ENCODE measurements around the gene CLDN9.

CLDN9 gene

DNA sequence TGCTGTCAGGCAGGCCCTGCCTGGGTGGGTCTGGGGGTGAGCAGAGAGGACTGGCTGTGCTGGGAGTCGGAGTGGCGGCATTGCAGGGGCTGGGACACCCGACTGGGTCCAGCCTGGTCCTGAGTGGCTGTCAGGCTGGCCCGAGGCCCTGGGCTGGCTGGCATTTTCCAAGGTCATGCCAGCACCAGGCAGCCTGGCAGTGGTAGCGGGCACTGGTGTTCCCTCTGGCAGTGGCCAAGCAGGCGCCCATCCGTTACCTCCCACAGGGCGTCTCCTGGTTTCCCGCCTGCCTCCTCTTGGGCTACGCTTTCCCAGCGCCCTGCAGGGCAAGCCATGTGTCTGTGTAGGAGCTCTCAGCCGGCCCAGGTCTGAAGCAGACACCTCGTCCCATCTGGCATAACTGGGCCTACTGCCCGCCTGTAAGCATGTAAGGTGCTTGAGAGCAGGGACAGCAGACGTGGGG lies 26.8 kb upstream of the CLDN9 start:
- POLR2A ChIA-PET: no interaction called here
- DNase-seq (ENCODE audit: extremely low spot score): no peak
- no peak for TF ChIP-seq CTCF (IDR thresholded peaks at IDR 0.05; ENCODE audit: control extremely low read depth, extremely low read depth, low read depth, missing control alignments)
- CTCF ChIA-PET: interaction anchor here (1.5 to 3.3 kb wide), 2 partner anchors 10 to 59 kb away, joined by 3 to 12 read pairs; no protein-coding TSS in a partner anchor

GRCh38 chr16:2986623-2987188 lies 26.0 kb upstream of the CLDN9 start:
- CTCF ChIA-PET: no interaction called here

DNA sequence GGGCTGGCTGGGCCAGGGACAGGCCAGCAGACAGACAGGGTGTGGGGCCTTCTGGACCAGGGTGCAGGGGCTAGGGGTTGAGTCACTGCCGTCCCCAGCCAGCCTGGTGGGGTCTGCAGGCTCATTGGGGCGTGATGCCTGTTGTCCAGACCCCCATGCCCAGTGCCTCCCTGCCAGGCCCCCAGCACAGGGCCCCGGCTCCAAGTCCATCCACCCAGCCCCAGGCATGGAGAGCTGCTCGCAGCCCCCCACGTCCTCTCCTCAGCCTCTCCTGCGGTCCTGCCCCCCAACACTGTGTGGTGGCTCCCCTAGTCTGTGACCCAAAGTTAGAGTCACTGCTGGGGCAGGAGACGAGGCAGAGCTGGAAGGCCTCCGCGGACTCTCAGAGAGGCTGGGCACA lies 25.4 kb upstream of the CLDN9 start:
- CTCF ChIA-PET: no interaction called here
- POLR2A ChIA-PET: no interaction called here
- no peak for DNase-seq (ENCODE audit: extremely low spot score)
- no peak for TF ChIP-seq CTCF (IDR thresholded peaks at IDR 0.05; ENCODE audit: control extremely low read depth, extremely low read depth, low read depth, missing control alignments)

More at GRCh38 chr16:2986623-2987188, 26.0 kb upstream of the CLDN9 start:
- POLR2A ChIA-PET: no interaction called here
- no peak for DNase-seq (ENCODE audit: extremely low spot score)
- no peak for TF ChIP-seq CTCF (IDR thresholded peaks at IDR 0.05; ENCODE audit: control extremely low read depth, extremely low read depth, low read depth, missing control alignments)

DNA sequence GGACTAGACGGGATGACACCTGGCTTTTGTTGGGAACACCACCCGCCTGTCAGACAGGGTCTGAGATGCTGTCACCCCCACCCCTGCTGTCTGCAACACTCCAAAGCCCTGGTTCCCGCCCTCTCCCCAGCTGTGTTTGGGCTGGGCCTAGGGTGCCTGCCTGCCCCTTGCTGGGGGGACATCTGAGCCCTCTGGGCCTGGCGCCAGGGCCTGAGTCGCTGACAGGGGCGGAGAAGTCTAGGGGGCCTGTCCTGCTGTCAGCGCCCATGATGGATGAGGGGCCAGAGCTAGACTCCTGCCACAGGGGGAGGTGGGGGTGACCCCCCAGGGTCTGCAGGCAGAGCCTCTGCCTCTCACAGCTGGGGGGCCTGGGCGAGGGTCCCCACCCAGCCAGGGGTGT lies 24.9 kb upstream of the CLDN9 start:
- POLR2A ChIA-PET: no interaction called here

DNA sequence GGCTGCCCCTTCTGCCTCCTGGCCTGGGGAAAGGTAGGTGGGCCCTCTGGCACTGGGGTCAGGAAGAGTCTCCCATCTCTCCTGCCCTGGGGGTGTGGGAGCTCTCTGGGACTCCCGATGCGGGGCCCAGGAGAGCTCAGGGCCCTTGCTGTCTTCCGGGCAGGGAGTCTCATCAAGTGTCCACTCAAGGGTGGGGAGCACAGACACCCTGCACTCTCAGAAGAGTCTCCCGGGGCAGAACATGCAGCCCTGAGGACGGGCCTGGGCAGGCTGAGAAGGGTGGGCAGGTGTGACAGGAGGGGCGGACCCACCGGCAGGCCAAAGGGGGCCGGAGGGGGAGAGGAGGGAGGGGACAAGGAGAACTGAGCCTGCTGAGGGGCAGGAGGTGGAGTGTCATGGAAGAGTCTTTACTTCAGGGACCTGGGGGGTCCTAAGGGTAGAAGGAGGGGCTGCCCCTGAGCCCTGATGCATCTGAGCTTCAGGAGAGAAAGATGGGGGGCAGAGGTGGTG lies 24.1 kb upstream of the CLDN9 start:
- DNase-seq (ENCODE audit: extremely low spot score): no peak
- CTCF ChIA-PET: no interaction called here
- POLR2A ChIA-PET: no interaction called here
- no peak for TF ChIP-seq CTCF (IDR thresholded peaks at IDR 0.05; ENCODE audit: control extremely low read depth, extremely low read depth, low read depth, missing control alignments)

More for the DNA sequence above, 24.9 kb upstream of the CLDN9 start:
- DNase-seq (ENCODE audit: extremely low spot score): no peak
- CTCF ChIA-PET: no interaction called here
- TF ChIP-seq CTCF (IDR thresholded peaks at IDR 0.05; ENCODE audit: control extremely low read depth, extremely low read depth, low read depth, missing control alignments): no peak

DNA sequence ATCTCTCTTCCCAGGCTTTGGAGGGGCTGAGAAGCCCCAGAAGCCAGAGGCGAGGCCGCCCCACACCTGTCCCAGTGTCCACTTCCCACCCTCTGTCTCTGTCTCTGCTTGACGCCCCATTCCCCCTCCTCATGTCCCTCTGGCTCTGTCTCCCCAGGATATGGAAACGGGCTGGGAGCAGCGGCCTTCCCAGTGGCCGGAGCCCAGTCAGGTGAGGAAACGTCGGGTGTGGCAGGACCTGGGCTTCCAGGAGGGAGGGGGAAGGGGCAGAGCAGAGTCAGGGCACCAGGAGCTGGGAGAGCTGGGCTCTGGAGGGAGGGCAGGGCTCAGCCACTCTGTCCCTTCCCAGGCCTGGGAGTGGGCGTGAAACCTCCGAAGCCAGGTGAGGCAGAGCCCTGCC lies 21.8 kb upstream of the CLDN9 start:
- ChIA-PET CTCF (interaction anchor here (1.0 kb wide), 1 partner anchor 11 kb away, joined by 3 read pairs; no protein-coding TSS in a partner anchor), POLR2A (no interaction called here)
- DNase-seq (ENCODE audit: extremely low spot score): no peak
- TF ChIP-seq CTCF (IDR thresholded peaks at IDR 0.05; ENCODE audit: control extremely low read depth, extremely low read depth, low read depth, missing control alignments): no peak

Data from GM10248 (cell line).